Right ventricle myocardium inferior (tissue), 1 donor: ENCODE measurements around the gene LMTK3. TPM values are rescaled to one million over a fixed set of nuclear protein-coding genes. Genes with fewer than 3 reads are reported as not detected.

Source experiments
- ATAC-seq: fragments of 200-7000 bp; cut with Tn5 transposase; one replicate; pipeline ENCODE4 v1.9.1; 2020; ENCODE audit warnings: mild to moderate bottlenecking, moderate library complexity
- DNase-seq: peaks from one replicate; pipeline ENCODE4 v3.0.0; 2021; ENCODE audit errors: missing footprints
- intact Hi-C: fragments of 100-400 bp; cut with DNase I; formaldehyde crosslinking; loops from one replicate; pipeline ENCODE4 v1.11.0; 2022
- total RNA-seq: library from RNA; stranded (reverse); fragmentation: NEBNext Ultra II Directional; extraction: Animal tissue kit (Norgen Biotek cat#: 25700); gene quantifications from one replicate; pipeline ENCODE4 v1.2.1, GENCODE V29; 2021
- donor health status: DM: no; HTN: yes; CAD: no; lungs with severe emphysema.

Gene LMTK3
- total RNA-seq, 1 donor from 2014 or later = 0.70 TPM

DNA sequence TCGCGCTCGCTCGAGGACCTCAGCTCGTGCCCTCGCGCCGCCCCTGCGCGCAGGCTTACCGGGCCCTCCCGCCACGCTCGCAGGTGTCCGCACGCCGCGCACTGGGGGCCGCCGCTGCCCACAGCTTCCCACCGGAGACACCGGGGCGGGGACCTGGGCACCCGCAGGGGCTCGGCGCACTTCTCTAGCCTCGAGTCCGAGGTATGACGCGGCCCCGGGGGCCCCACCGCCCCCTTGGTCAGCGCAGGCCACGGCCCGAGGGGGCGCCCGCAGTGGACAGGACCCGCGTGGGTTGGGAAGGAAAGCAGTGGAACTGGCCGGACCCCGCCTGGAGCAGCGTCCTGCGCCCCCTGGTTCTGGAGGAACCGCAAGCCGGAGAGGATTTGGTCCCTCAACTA, 67.9 kb downstream of the LMTK3 start:
- intact Hi-C loops = no loop called here
- DNase-seq = no peak
- ATAC-seq = no peak

DNA sequence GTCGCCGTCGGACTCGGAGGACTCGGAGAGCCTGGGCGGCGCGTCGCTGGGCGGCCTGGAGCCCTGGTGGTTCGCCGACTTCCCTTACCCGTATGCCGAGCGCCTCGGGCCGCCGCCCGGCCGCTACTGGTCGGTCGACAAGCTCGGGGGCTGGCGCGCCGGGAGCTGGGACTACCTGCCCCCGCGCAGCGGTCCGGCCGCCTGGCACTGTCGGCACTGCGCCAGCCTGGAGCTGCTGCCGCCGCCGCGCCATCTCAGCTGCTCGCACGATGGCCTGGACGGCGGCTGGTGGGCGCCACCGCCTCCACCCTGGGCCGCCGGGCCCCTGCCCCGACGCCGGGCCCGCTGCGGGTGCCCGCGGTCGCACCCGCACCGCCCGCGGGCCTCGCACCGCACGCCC, 68.4 kb downstream of the LMTK3 start:
- no peak for DNase-seq
- ATAC-seq = no peak
- intact Hi-C loops = no loop called here

DNA sequence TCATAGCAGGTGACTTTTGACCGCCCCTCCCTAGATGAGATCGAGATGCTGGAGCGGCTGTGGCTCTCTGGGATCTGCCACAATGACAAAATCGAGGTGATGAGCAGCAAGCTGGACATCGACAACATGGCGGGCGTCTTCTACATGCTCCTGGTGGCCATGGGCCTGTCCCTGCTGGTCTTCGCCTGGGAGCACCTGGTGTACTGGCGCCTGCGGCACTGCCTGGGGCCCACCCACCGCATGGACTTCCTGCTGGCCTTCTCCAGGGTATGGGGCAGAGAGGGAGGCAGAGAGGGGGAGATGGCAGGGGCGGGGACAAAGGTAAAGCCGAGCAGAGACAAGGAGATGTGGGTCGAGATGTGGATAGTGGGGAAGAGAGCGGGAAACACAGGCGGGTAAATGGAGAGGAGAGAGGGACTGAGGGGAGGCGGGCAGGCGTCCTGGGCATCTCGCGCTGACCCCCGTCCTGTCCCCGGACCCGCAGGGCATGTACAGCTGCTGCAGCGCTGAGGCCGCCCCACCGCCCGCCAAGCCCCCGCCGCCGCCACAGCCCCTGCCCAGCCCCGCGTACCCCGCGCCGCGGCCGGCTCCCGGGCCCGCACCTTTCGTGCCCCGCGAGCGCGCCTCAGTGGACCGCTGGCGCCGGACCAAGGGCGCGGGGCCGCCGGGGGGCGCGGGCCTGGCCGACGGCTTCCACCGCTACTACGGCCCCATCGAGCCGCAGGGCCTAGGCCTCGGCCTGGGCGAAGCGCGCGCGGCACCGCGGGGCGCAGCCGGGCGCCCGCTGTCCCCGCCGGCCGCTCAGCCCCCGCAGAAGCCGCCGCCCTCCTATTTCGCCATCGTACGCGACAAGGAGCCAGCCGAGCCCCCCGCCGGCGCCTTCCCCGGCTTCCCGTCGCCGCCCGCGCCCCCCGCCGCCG, 69.3 kb downstream of the LMTK3 start:
- intact Hi-C loops = no loop called here
- ATAC-seq = no peak

DNA sequence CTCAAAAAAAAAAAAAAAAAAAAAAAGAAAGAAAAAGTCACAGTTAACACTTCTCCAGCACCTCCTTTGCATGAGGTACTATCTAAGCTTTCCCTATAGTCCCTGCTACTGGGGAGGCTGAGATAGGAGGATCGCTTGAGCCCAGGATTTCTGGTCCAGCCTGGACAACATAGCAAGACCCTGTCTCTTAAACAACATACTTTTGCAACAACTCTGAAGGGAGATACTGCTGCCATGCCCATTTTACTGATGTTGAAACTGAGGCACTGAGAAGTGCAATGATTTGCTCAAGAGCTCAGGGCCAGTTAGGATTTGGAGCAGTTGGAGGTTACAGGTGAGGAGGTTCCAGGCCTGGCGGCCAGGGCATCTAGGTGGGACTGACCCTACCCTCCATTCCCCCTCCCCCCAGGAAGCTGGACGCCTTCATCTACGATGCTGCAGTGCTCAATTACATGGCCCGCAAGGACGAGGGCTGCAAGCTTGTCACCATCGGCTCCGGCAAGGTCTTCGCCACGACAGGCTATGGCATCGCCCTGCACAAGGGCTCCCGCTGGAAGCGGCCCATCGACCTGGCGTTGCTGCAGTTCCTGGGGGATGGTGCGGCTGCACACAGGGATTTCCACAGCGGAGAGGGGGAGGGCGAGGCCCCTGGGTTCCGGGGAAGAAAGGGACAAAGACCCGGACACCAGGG, 70.1 kb downstream of the LMTK3 start:
- ATAC-seq = no peak
- intact Hi-C loops = no loop called here
- no peak for DNase-seq

More for the DNA sequence above, 69.3 kb downstream of the LMTK3 start:
- no peak for DNase-seq

DNA sequence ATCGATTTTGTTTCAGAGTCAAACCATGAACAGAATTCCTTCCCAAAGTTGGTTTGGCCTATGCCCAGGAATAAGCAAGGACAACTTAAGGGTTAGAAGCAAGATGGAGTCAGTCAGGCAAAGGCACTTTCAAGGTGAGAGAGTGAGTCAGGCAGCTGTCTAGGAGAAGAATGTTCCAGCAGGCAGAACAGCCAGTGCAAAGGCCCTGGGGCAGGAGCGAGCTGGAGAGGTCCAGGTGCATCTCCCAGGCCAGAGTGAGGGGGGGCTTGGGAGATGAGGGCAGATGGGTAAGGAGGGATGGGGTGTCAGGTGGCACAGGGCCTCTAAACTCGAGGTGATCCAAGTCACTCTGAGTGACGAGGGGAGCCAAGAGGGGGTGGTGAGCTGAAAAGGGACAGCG, 75.0 kb downstream of the LMTK3 start:
- intact Hi-C loops = no loop called here
- DNase-seq (no peak), ATAC-seq (no peak)

Other genes starting within 250 kb of the LMTK3 start
- 0.78 TPM for gene ZNF114, start 241.8 kb downstream of the LMTK3 start, total RNA-seq
- 54.3 TPM for gene EMP3, start 186.3 kb downstream of the LMTK3 start, total RNA-seq
- gene TMEM143, start 147.9 kb downstream of the LMTK3 start, total RNA-seq = 106 TPM
- not detected for gene SYNGR4, start 147.5 kb downstream of the LMTK3 start, total RNA-seq
- 73.5 TPM for gene KDELR1, start 120.3 kb downstream of the LMTK3 start, total RNA-seq
- 0.38 TPM for gene GRIN2D, start 118.2 kb downstream of the LMTK3 start, total RNA-seq
- 17.7 TPM for gene GRWD1, start 65.9 kb downstream of the LMTK3 start, total RNA-seq
- gene KCNJ14, start 56.3 kb downstream of the LMTK3 start, total RNA-seq = 0.19 TPM
- gene CYTH2, start 42.5 kb downstream of the LMTK3 start, total RNA-seq = 30.7 TPM
- 0.43 TPM for gene SULT2B1, start 40.3 kb upstream of the LMTK3 start, total RNA-seq
- gene SPACA4, start 94.9 kb upstream of the LMTK3 start, total RNA-seq = not detected
- gene FAM83E, start 103.2 kb upstream of the LMTK3 start, total RNA-seq = not detected
- 604 TPM for gene RPL18, start 107.3 kb upstream of the LMTK3 start, total RNA-seq
- 7.2 TPM for gene SPHK2, start 107.7 kb upstream of the LMTK3 start, total RNA-seq
- 15.2 TPM for gene DBP, start 125.5 kb upstream of the LMTK3 start, total RNA-seq
- 8.4 TPM for gene CA11, start 134.4 kb upstream of the LMTK3 start, total RNA-seq
- 0.14 TPM for gene NTN5, start 161.2 kb upstream of the LMTK3 start, total RNA-seq
- not detected for gene FUT2, start 184.1 kb upstream of the LMTK3 start, total RNA-seq
- gene MAMSTR, start 207.9 kb upstream of the LMTK3 start, total RNA-seq = 4.2 TPM
- 15.3 TPM for gene RASIP1, start 228.8 kb upstream of the LMTK3 start, total RNA-seq
- 0.49 TPM for gene IZUMO1, start 235.1 kb upstream of the LMTK3 start, total RNA-seq
- 2.1 TPM for gene FUT1, start 240.8 kb upstream of the LMTK3 start, total RNA-seq
- not detected for gene FGF21, start 243.7 kb upstream of the LMTK3 start, total RNA-seq